ENCODE results near the gene RASSF8. TPM values are rescaled to one million over a fixed set of nuclear protein-coding genes. Genes with fewer than 3 reads are reported as not detected.

The RASSF8 gene, protein sequence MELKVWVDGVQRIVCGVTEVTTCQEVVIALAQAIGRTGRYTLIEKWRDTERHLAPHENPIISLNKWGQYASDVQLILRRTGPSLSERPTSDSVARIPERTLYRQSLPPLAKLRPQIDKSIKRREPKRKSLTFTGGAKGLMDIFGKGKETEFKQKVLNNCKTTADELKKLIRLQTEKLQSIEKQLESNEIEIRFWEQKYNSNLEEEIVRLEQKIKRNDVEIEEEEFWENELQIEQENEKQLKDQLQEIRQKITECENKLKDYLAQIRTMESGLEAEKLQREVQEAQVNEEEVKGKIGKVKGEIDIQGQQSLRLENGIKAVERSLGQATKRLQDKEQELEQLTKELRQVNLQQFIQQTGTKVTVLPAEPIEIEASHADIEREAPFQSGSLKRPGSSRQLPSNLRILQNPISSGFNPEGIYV
- 26.2 TPM for total RNA-seq
- long read RNA-seq, full-length matches to known transcripts, result 2 of 15 reads
- long read RNA-seq, partial matches to known transcripts, result 5 of 15 reads
- long read RNA-seq, other reads (novel, unspliced or antisense), result 8 of 15 reads

DNA sequence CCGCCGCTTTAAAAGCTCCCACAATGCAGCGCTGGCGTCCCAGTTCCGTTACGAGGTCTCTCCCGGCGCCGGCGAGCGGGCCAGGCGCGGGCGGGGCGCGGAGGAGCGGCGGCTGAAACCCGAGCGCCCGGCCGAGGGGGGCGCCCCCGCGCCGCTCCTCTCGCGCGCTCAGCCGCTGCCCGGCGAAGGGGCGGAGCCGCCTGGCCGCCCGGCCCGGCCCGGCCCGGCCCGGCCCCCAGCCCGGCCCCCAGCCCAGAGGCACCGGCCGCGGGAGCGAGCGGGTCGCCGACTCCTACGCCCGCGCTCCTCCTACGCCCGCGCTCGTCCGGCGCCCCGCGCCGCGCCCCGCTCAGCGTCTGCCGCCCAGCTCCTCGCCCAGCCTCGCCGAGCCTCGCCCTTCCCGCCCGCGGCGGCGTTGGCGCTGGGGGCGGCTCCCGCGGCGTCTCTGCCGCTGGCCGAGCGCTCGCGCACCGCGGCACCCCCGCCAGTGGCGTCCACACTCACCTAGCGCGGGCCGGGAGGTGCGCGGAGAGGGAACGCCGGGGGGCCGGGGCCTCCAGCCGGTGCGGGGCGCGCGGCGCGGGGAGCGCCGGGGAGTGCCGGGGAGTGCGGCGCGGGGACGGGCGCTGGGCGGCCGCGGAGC lies at the start of gene RASSF8:
RASSF8 (plus strand) TSS at position 255 of the 643 bp plus-strand sequence. CDS start 96,662 bp downstream, outside the sequence.
- DNase-seq (ENCODE audit: missing footprints), result peak; percentile 87
- intact Hi-C loops (cut with DNase I), result loop anchor here (5.0 kb wide), 2 partner anchors 69 to 526 kb away; no protein-coding TSS in a partner anchor
- peak; percentile 96 for ATAC-seq

DNA sequence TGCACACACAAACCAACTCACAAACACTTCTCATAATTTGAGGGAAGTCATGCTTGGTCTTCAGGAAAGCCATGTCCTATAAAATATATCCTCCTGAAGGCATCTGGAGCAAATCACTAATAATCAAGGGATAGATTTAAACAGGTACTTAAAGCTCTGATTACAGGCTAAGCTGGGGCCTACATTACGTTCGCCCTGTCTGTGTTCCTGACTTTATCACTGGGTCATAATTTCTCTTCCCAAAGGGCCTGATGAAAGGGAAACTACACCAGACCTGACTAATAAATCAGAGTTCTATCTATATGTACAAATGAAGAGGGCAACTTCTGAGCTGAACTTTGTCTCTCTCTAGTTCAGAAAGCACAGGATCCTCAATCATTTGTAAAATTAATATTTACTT lies 43.9 kb upstream of the RASSF8 start:
- ATAC-seq, result no peak
- DNase-seq (ENCODE audit: missing footprints), result no peak
- intact Hi-C loops (cut with DNase I), result no loop called here

DNA sequence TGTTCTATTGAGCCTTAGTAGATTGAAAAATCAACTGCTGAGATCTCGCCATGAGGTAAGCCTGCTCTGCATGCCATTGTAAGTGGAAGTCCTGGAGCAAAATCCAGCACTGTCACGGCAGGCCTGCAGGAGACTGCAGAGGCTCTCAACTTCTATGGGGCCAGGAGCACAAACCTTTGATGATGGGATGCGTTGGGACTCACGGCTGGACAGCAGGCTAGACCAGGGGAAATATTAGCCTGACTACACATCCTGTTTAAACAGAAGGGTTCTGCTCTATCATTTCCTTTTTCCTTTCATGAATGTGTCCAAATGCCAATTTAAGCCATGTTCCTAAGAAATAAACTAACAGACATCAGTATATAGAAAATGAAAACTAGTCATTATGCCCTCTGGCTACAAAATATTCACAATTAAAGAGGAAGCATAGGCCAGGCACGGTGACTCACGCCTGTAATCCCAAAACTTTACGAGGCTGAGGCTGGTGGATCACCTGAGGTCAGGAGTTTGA lies 33.9 kb upstream of the RASSF8 start:
- intact Hi-C loops (cut with DNase I), result no loop called here

DNA sequence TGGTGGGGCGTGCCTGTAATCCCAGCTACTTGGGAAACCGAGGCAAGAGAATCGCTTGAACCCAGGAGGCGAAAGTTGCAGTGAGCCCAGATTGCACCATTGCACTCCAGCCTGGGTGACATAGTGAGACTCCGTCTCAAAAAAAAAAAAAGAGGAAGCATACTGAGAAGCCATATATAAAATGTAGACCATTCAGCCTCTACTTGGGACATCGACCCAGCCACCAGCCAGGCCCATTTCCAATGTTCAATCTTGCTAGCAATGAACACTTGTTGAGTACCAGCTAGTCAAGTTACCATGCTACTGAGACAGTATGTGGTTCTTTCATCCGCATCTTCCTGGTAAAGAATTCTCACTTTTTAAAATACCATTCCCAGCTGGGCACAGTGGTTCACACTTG lies 33.4 kb upstream of the RASSF8 start:
- DNase-seq (ENCODE audit: missing footprints), result no peak
- intact Hi-C loops (cut with DNase I), result no loop called here
- no peak for ATAC-seq

More for the DNA sequence above, 33.9 kb upstream of the RASSF8 start:
- DNase-seq (ENCODE audit: missing footprints) (no peak), ATAC-seq (no peak)

DNA sequence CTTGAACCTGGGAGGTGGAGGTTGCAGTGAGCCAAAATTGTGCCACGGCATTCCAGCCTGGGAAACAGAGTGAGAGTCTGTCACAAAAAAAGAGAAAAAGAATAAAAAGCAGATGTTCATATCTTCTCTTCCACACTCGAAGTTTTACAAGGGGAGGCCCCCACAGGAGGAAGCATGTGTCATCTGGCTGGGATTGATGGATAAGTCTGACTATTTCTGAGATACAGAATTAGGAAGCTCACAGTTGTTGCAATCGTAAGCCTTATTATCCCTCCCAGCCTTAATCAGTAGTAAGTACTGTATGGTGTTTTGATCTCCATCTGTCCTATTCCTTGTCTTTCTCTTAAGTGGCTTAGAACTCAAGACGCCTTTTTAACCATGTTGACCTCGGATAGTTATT lies 31.9 kb upstream of the RASSF8 start:
- intact Hi-C loops (cut with DNase I), result no loop called here

DNA sequence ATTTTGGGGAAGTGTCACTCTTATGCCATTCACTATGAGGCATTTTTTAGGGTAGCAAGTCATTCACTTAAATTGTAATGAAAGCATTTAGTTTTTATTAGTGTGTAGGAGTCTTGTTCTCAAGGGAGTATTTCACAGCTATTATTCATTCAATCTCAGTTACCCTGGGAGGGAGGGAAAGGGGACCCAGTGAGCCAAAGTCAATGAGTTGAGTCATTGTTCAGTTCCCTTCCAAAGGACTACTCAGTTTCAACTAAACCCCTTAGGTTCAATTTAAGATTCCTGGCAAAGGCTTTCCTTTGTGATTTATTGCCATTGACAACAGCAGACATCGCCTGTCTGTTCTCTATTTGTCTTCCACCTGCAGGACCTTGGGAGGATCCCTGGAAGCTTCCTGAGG lies 29.3 kb upstream of the RASSF8 start:
- no peak for ATAC-seq
- DNase-seq (ENCODE audit: missing footprints), result no peak
- intact Hi-C loops (cut with DNase I), result no loop called here

More for the DNA sequence above, 31.9 kb upstream of the RASSF8 start:
- DNase-seq (ENCODE audit: missing footprints), result no peak
- ATAC-seq, result no peak

DNA sequence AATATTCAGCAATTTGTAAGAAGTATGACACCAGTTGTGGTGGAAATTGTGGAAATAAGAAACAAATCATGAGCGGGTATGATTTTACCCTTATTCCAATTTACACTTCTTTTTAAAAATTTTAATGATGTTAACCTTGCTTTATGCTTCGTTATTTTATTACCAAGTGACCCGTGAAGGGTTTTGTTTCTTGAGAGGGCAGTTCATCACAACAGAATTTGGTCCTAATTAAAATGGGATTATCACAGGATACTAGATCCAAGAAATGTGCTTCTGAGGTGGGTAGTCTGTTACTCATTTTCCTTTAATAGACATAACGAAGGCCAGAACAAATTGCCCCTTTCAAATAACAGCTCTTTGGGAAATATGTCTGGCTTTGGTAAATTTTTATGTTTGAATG lies 25.5 kb upstream of the RASSF8 start:
- no peak for ATAC-seq
- intact Hi-C loops (cut with DNase I), result no loop called here

DNA sequence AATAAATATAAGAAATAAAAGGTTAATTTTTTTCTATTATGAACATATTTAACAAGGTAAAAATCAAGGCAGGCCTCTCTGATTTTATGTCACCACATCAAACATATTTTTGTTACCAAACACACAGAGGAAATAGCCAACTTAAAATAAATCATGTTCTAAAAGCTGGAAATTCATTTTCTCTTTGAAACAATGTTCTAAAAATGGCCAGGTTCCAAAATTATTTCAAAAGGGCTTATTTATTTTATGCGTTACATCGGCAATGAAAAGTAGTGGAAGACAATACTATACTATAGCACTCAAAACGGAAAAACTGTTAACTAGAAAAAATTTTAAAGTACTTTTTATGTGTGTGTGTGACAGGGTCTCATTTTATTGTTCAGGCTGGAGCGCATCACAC lies 24.0 kb upstream of the RASSF8 start:
- intact Hi-C loops (cut with DNase I), result no loop called here
- ATAC-seq (no peak), DNase-seq (ENCODE audit: missing footprints) (no peak)

More for the DNA sequence above, 25.5 kb upstream of the RASSF8 start:
- no peak for DNase-seq (ENCODE audit: missing footprints)

DNA sequence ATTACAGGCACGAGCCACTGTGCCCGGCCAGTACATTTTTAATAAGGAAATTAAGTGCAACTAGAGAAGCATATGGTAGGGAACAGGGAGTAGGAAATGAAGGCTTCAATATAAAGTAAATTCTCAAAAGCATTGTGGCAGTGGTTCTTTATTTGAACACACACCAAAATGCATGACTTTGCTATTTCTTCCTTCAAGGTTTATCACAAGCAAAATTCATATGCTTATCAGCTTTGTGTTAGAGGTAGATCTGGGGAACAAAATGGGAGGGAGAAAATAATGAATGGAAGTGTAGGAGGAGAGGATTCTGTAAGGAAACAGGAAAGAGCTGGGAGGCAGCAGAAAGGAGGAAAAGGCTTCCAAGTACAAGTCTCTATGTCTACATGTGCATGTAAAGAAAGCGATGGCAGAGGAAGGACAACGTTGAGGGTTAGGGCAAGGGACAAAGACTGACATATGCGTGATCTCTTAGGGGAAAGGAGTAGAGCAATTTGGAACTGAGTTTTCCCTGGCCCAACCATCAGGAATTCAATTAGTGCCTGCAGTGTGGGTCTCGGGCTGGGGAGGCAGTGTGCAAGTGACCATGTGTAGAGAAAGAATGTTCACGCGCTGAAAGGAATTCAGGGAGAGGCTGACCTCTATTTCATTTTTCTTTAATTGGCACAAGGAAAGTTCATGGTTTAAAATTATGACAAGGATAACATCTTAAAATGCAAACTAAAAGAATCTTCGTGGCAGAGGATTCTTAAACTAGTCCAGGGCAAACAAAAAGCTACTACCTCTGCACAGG lies 22.9 kb upstream of the RASSF8 start:
- DNase-seq (ENCODE audit: missing footprints) (no peak), ATAC-seq (no peak)
- intact Hi-C loops (cut with DNase I), result no loop called here

DNA sequence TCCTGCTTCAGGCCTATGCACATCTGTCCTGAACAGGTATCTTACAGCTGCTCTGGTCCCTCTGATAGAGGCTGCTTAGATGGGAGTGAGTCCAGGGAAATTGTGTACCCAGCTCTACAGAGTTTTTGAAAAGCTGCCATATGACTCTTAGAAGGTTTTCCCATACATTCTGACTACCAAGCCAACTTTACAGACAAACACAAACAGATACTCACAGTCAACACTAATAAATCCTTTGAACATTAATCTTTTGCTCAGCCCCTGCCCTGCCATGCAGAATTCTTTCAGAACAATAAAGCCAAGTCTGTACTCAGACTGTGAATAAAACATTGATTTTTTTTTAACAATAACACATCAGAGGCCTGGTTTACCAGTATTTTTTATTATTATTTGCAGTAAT lies 21.4 kb upstream of the RASSF8 start:
- ATAC-seq, result no peak
- intact Hi-C loops (cut with DNase I), result no loop called here
- DNase-seq (ENCODE audit: missing footprints), result no peak

DNA sequence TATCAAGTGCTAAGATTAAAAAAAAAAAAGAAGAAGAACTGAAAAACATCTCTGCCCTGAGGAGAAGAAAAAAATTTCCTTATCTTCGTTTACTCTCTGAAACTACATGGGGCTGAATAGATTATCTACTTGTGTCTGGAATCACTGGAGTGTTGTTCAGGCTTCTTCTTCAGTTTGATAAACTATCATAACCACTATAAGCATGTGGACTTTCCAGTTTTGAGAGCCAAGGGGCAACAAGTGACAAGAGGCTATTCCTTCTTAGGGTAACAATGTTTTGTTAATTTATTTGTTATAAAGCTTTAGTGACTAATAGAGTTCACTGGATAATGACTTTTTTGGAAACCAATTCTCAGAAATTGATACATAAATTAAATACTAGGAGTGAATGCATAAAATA lies 19.9 kb upstream of the RASSF8 start:
- no peak for DNase-seq (ENCODE audit: missing footprints)
- intact Hi-C loops (cut with DNase I), result no loop called here
- ATAC-seq, result no peak

DNA sequence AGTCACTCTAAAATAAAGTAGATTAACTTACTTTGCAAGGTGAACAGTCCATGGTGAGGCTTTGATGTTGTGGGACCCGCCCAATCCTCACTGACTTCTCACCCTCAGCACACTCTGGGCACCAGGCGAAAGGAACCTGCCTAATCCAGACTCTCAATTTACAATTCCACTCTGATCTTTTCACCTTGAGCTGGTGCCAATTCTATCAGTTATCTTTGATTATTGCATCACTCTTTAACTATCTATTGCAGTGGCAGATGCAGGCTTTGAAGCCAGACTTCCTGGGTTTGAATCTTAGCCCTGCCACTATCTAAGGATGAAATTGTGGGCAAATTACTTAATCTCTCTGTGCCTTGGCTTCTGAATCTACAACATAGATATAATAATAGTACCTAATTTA lies 18.9 kb upstream of the RASSF8 start:
- DNase-seq (ENCODE audit: missing footprints), result no peak
- no peak for ATAC-seq
- intact Hi-C loops (cut with DNase I), result no loop called here

DNA sequence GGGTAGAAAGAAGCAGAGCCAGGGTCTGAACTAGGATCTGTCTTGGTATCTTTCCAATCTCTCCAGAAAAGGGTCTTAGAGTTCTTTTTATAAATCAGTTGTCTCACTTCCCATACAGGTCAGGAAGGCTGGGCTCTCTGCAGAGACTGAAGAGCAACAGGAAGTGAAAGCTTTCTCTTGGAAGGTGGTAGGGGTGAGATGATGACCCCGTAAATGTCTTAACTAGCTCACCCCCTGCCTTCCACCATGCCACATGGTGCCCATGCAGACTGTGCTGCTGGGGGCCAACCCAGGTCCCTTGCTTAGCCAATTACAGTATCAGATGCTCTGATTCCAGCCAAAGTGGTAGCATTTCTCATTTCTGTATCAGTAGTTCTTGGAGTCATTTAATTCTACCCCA lies 17.6 kb upstream of the RASSF8 start:
- DNase-seq (ENCODE audit: missing footprints), result no peak
- no peak for ATAC-seq
- intact Hi-C loops (cut with DNase I), result no loop called here

DNA sequence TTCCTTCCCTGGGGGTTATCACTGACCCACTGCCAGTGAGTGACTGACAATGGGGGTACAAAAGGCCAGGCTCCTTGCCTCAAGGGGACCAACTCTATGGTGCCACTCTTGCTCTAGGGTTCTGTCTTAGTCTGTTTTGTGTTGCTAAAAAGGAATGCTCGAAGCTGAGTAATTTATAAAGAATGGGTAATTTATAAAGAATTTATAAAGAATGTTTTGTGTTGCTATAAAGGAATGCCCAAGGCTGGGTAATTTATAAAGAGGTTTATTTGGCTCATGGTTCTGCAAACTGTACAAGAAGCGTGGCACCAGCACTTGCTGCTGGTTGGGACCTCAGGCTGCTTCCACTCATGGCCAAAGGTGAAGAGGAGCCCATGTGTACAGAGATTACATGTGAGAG lies 15.8 kb upstream of the RASSF8 start:
- ATAC-seq, result no peak
- intact Hi-C loops (cut with DNase I), result no loop called here

DNA sequence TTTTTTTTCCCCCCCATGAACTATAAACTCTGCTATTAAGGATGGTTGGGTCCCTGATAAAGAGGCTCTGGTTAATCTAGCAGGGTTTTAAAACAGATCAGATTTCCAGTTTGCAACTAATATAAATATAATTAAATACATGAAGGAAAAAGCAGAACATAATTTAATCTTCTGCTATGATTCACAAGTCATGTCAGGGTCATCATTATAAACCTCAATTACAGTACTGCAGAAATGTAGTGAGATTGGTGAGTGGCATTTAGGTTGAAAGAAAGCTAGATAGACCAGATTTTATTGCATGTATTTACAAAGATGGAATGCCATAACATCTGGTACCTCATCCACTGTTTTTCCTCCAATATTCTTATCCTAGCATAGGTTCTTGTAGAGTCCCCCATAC lies 14.5 kb upstream of the RASSF8 start:
- ATAC-seq (no peak), DNase-seq (ENCODE audit: missing footprints) (no peak)
- intact Hi-C loops (cut with DNase I), result no loop called here

More for the DNA sequence above, 15.8 kb upstream of the RASSF8 start:
- DNase-seq (ENCODE audit: missing footprints), result no peak

DNA sequence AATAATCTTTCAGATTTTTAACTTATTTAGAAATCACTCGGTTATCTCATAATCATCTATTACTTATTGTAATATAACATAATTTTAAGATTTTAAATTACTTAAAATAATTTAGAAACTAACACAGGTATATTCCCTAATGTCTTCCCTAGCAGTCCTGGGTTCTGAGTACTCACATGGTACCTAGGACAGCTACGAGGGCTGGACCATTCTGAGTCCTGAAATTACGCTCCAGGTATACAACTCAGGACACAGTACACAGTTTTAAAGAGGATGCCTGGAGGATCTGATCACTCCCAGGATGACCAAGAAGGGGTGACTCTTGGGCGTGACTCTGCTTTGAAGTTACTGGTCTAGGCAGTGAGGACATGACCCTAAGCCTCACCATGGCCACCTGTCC lies 9.1 kb upstream of the RASSF8 start:
- no peak for DNase-seq (ENCODE audit: missing footprints)
- no peak for ATAC-seq
- intact Hi-C loops (cut with DNase I), result no loop called here

DNA sequence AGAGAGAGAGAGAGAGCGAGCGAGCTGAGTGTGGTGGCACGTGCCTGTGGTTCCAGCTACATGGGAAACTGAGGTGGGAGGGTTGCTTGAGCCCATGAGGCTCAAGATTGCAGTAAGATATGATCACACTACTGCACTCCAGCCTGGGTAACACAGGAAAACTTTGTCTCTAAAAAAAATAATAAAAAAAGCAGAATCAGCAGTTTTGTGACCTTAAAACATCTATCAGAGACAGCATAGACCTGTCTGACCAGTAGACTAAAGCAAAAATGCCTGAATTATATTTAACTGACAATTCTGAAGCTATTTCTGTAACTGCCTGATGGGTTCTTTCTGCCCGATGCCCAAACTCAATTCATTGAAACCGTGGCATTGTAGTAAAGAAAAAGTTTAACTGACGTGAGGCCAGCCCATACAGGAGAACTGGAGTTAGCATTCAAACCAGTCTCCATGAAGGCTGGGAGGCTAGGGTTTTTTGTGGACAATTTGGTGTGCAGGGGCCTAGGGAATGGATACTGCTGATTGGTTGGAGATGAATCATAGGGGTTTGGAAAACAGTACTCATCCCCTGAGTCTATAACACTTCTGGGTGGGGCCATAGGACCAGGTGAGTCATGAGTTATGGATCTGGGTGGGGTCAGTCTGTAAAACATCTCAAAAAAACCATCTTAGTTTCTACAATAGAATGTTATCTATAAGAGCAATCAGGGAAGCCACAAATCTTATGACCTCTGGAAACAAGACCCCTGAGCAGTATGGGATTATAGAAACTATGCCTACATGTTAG lies 8.0 kb upstream of the RASSF8 start:
- DNase-seq (ENCODE audit: missing footprints) (no peak), ATAC-seq (no peak)
- intact Hi-C loops (cut with DNase I), result no loop called here

DNA sequence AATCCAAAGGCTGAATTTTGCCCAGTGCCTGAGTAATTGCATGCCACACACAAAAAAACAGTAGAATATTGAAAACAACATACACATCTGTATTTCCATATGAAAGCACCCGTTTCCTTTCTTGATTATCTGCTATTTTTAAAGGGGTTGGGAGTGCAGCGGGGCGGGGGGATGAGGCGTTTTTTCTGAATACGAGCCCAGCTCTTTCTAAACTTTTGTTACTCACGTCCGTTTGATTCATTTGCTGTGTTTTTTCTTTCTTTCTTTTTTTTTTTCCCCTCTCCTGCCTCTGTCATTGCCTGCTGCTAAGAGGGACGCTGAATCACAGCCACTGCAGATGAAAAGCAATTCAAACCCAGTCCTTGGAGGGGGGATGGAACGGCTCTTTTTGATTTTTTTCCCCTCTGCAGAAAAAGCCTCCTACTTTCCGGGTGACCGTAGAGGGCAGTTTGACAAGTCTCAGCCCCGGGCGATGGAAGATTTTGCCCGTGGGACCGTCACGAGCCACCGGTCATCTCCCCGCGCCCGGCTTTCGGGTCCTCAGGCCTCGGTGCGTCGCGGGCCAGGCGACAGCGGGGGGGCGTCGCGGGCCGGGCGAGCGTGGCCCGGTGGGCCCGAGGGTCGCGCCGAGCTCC lies 572 bp upstream of the RASSF8 start:
- DNase-seq (ENCODE audit: missing footprints) (no peak), ATAC-seq (peak; percentile 29)
- intact Hi-C loops (cut with DNase I), result loop anchor here (5.0 kb wide), 2 partner anchors 69 to 526 kb away; no protein-coding TSS in a partner anchor

Measured in Right ventricle myocardium inferior (tissue), 1 donor.